NCI-H748 (cell line): ENCODE measurements around the gene PLPP7.
"Not testable (repeated sequence)": the region's sequence is repeated elsewhere in the genome, so short reads cannot be mapped to it uniquely, and the experiment has no call there.

Source experiments
- DNase-seq: peaks from one replicate; lab custom pipeline; 2025; ENCODE audit not compliant: unreplicated experiment; lab: John Stamatoyannopoulos, UW

PLPP7 gene

GRCh38 chr9:131289301-131290035, at the start of gene PLPP7:
TSS of gene PLPP7 (plus strand) at chr9:131289723. CDS start at chr9:131289998, 275 bp downstream.
- no peak for DNase-seq

- DNase-seq, result no peak
Measured at GRCh38 chr9:131240047-131240921, 49.2 kb upstream of the PLPP7 start.

- DNase-seq, result not testable (repeated sequence)
Measured at GRCh38 chr9:131244331-131244730, 45.2 kb upstream of the PLPP7 start.

- no peak for DNase-seq
Measured at GRCh38 chr9:131246618-131247017, 42.9 kb upstream of the PLPP7 start.

- DNase-seq, result no peak
Measured at GRCh38 chr9:131252120-131252519, 37.4 kb upstream of the PLPP7 start.

GRCh38 chr9:131253891-131254491, 35.5 kb upstream of the PLPP7 start:
- no peak for DNase-seq

- no peak for DNase-seq
Measured at GRCh38 chr9:131254626-131255025, 34.9 kb upstream of the PLPP7 start.

- no peak for DNase-seq
Measured at GRCh38 chr9:131255676-131256197, 33.8 kb upstream of the PLPP7 start.

- no peak for DNase-seq
Measured at GRCh38 chr9:131257266-131258025, 32.1 kb upstream of the PLPP7 start.

GRCh38 chr9:131258186-131258585, 31.3 kb upstream of the PLPP7 start:
- no peak for DNase-seq

GRCh38 chr9:131258698-131259431, 30.7 kb upstream of the PLPP7 start:
- no peak for DNase-seq

- DNase-seq, result no peak
Measured at GRCh38 chr9:131259432-131259898, 30.1 kb upstream of the PLPP7 start.

- DNase-seq, result no peak
Measured at GRCh38 chr9:131259916-131260597, 29.5 kb upstream of the PLPP7 start.

GRCh38 chr9:131260751-131261452, 28.6 kb upstream of the PLPP7 start:
- DNase-seq, result no peak

GRCh38 chr9:131262327-131263032, 27.0 kb upstream of the PLPP7 start:
- DNase-seq, result no peak

GRCh38 chr9:131263033-131263343, 26.5 kb upstream of the PLPP7 start:
- not testable (repeated sequence) for DNase-seq

- no peak for DNase-seq
Measured at GRCh38 chr9:131263701-131264100, 25.8 kb upstream of the PLPP7 start.

- DNase-seq, result no peak
Measured at GRCh38 chr9:131264231-131264630, 25.3 kb upstream of the PLPP7 start.
